HG03520 (cell line): Measurements from ENCODE around the gene LDLR.
"Not testable (repeated sequence)": the region's sequence is repeated elsewhere in the genome, so short reads cannot be mapped to it uniquely, and the experiment has no call there.

Source experiments
- ATAC-seq: cut with Tn5 transposase; IDR thresholded peaks from one replicate; pipeline ENCODE4 v1.9.1; 2021; ENCODE audit warnings: mild to moderate bottlenecking, moderate library complexity; ENCODE audit not compliant: unreplicated experiment

LDLR gene

DNA sequence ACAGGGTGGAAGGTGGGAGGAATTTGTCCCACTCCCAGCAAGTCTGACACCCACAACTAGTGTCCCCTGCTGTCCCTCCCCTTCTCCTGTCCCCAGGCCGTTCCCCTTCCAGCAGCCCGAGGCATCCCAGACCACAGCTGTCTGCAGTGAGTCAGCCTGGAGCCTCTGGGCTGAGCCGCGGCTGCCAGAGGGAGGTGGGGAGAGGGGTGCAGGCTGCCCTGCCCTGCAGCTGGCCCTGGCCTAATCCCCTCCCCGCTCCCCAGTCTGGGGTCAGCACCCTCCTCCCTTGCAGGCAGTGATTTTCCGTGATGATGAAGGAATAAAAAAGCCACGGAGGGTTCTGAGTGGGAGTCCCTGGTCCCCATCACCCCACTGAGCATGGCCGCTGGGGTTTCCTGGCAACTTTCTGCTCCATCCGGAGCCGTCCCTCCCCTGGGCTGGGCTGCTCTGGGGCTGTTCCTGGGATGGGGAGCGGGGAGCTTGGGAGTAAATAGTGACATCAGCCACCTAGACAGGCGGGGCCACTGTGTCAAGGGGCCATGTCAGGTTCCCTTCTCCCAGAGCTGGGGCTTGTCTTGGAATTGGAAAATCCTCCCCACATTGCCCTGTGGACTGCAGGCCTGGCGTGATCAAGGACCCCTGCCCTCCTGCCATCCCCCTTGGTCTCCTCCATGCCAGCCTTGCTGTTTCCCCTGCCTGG is 49.5 kb downstream of the LDLR start:
- ATAC-seq = no peak

- ATAC-seq = not testable (repeated sequence)
Measured at GRCh38 chr19:11140023-11140538, 50.8 kb downstream of the LDLR start.

GRCh38 chr19:11140896-11141295 is 51.6 kb downstream of the LDLR start:
- ATAC-seq = no peak

- ATAC-seq = no peak
Measured at GRCh38 chr19:11141937-11142527, 52.8 kb downstream of the LDLR start.

- ATAC-seq = no peak
Measured at GRCh38 chr19:11142528-11143171, 53.4 kb downstream of the LDLR start.

DNA sequence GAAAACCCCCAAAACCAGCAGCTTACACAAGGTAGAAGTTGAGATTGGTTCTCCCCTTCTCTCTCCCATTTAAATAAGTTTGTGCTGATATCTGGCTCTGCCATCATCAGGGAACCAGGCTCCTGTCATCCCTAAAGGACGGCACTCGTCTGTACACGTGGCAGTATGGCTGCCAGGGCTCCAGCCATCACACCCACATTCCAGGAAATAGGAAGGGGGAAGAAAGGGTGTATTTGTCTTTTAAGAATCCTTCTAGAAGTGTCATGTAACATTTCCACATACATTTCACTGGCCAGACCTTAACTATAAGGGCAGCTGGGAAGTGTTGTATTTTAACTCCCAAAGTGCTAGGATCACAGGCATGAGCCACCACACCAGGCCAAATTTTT is 56.3 kb downstream of the LDLR start:
- no peak for ATAC-seq

- no peak for ATAC-seq
Measured at GRCh38 chr19:11148001-11148400, 58.7 kb downstream of the LDLR start.

- ATAC-seq = no peak
Measured at GRCh38 chr19:11151181-11151580, 61.9 kb downstream of the LDLR start.

DNA sequence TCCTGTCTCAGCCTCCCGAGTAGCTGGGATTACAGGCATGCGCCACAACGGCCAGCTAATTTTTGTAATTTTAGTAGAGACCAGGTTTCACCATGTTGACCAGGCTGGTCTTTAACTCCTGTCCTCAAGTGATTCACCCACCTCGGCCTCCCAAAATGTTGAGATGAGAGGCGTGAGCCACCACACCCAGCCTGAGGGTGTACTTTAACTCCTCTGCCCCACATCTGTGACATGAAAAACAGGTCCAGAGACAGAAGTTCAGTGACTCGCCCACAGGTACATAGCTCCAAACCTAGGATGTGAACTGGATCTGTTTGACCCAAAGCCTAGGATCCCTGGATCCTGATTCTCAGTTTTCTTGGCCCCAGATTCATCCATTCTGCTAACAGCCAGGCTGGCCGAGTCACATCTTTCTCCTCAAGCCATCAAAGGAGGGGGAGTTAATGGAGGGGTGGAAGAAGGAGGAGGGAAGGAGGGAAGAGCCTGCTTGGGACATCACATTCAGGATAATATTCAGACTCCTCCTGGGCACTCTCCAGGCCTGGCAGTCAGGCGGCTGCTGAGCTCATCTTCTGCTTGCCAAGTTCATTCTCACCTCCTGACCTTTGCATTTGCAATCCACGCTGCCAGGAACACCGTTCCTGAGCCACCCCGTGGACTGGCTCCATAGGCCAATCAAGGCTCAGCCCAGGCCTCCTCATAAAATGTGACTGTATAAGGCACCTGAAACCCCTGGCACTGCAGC is 63.2 kb downstream of the LDLR start:
- no peak for ATAC-seq

DNA sequence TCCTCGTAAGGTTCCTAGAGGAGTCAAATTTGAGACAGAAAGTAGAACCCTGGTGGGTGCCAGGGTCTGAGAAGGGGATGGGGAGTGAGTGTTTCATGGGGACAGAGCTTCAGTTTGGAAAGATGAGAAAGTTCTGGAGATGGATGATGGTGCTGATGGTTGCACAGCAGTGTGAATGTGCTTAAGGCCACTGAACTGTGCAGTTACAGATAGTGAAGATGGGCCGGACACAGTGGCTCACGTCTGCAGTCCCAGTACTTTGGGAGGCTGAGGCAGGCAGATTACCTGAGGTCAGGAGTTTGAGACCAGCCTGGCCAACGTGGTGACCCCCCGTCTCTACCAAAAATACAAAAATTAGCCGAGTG is 65.4 kb downstream of the LDLR start:
- ATAC-seq = no peak

DNA sequence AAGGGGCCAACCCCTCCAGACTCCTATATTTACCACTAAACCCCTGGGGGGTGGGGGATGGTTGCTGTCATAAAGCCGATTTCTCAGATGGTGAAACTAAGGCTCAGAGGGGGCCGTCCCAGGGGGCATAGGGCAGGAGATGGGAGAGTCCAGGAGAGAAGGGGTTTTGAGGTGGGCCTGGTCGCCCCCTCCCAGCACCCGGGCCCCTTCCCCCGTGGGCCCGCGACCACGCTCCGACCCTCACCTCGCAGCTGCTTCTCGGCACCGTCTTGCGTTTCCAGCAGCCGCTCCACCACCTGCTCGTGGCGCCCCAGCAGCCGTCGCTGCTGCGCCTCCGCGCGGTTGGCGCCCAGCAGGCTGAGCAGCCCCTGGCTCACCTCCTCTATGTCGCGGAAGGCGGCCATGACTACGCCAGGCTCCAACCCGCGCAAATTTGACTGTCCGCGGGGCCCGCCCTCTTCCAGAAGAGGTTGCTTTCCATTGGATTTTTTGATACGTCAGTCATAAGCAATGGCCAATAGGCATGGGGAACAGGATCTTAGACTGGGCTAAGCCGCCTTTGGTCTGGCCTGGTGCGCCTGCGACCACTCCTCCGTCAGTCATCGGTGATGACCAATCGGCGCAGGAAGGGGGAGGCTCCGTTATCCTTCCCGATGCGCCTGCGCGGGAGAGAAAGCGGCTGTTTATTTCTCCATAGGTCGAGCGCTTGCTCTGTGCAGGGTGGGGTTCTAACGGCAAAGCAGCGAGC is 66.3 kb downstream of the LDLR start, which contains the start of gene SPC24:
Gene SPC24 (minus strand): TSS at position 410 of the 748 bp plus-strand sequence. CDS start 6 bp downstream, at position 404.
- peak; percentile 94 for ATAC-seq

DNA sequence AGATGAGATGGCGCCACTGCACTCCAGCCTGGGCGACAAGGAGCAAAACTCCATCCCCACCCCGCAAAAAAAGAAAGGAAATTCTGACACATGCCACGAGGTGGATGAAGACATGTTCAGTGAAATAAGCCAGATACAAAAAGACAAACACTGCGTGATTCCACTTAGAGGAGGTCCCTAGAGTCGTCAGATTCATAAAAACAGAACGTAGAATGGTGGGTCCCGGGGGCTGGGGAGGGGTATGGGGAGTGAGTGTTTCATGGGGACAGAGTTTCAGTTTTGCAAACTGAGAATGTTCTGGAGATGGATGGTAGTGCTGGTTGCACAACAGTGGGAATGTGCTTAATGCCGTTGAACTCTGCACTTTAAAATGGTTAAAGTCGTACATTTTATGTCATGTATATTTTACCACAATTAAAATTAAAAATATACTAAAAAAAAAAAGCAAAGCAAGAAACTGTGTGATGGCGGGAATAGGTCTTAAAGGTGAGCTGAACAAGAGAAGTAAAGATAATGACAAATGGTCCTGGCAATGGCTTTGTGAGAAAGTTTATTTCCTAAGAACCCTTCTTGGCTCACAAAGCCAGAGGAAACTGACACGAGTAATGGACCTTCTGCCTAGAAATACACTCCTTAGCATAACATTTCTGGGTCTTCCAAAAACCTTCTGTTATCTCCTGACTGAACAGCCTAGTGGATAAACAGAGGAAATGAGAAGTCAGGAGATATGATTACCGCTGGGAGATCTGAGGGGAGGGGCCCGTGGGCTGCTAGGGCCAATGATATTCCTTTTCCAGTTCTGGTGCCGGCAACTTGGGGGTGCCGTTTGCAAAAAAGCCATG is 70.6 kb downstream of the LDLR start:
- ATAC-seq = no peak

DNA sequence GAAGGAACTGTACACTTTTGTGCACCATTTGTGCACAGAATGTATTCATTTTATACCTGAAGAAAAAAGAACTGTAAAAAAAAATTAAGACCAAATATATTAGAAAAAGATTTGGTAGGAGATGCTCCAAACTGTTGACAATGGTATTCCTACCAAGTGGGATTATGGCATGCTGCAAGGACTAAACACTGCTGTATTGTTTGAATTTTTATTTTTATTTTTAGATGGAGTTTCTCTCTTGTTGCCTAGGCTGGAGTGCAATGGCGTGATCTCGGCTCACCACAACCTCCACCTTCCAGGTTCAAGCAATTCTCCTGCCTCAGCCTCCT is 71.1 kb downstream of the LDLR start:
- not testable (repeated sequence) for ATAC-seq

GRCh38 chr19:11164296-11164695 is 75.0 kb downstream of the LDLR start:
- no peak for ATAC-seq

DNA sequence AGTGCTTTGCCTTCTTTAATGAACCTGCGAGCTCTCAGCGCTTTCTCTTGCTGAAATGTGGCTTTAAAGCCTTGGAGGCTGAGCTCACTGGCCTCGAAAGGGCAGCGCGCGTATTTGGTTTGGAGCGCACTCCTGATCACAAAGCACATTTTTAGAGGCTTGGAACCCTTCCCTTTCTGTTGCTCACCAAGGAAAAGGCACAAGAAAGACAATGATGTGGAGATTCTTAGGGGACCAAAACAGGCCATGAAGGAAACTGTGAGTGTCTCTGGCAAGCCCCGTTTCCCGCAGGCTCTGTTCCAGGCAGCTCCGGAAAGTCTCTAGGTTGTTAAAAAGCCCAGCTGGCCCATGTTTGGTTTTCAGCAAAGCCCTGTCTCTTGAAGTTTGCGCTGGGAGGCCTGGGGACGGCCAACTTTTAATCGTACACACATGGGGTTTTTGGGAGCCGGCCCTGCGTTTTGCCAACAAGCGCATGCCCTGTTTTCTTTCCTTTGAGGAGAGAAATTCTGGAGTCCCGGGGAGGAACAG is 75.7 kb downstream of the LDLR start:
- no peak for ATAC-seq

DNA sequence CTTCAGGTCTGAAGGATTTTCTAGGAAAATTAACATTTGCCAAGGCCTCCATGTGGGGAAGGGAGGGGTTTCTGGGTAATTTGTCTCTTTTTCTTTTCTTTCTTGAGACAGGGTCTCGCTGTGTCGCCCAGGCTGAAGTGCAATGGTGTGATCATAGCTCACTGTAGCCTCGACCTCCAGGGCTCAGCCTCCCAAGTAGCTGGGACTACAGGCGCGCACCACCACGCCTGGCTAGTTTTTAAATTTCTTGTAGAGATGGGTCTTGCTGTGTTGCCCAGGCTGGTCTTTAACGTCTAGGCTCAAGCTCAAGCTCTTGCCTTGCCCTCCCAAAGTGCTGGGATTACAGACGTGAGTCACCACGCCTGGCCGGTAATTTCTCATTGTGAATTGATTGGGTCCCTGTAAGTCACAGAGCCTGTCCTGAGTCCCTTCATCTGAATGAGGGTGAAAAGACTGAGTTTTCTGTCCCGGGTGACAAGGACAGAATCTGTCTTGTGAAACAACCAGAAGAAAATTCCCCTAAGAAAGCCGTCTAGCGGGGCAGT is 76.3 kb downstream of the LDLR start:
- no peak for ATAC-seq

GRCh38 chr19:11166281-11167142 is 77.2 kb downstream of the LDLR start:
- no peak for ATAC-seq

GRCh38 chr19:11168568-11168967 is 79.3 kb downstream of the LDLR start:
- ATAC-seq = no peak
